Activated CD8-positive, alpha-beta memory T cell treated with anti-CD3 and anti-CD28 coated beads, Interleukin-2, amount 50 U/mL, for 1 hour (primary cell): ENCODE measurements around the gene USF1.
A peak's percentile ranks its signal among the peaks of the same experiment; 100 is the strongest.
"Not testable (repeated sequence)": the region's sequence is repeated elsewhere in the genome, so short reads cannot be mapped to it uniquely, and the experiment has no call there.

ENCODE experiments used
- DNase-seq: peaks from one replicate; pipeline ENCODE4 v3.0.0-alpha.2; 2020; ENCODE audit errors: extremely low read depth

USF1 gene

GRCh38 chr1:161077426-161077825 is 31.6 kb upstream of the USF1 start:
- DNase-seq: no peak

DNA sequence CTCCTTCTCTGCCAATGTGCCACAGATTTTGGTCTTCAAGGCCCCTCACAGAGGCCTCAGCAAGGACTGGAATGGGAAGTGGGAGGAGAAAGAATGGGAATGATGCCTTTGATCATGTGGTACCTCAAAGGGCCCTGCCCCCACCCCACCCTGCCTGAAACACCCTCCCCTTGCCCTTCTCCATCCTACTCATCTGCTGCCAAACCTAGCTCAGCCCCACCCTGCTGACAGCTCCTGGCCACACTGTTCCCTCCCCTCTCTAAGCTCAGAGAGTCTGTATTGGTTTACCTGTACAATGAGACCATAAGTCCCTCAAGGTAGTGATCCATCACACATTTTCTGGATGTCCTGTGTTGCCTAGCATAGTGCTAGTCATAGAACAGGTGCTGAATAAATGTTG is 30.6 kb upstream of the USF1 start:
- DNase-seq: no peak

DNA sequence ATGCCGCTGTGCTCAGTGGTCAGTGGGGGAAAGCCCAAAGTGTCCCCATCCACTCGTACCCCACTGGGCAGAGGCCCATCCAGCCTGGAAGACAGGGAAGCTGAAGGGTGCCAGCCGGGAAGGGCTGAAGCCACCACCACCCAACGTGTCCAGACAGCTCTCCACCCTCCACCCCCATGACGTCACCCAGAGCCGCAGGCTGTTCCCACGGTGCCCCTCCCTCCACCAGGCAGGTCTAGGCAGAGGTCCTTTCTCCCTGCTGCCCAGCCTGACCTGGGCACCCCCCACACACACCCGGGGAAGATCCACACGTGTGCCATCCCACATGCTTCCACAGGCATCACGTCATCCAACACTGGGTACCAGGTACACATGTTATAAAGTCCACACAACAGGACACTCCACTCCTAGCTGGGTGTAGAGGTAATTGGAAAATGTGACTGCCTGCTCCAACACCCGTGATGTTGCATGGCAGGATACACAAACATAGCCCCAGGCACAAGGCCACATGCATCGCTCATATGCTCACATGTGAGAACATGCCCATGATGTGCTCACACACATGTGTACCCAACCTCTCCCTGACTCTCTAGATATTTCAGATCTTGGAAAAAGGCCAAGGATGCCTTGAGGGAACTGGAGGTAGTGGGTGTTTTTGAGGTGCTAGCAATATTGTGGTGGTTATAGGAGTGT is 29.0 kb upstream of the USF1 start:
- no peak for DNase-seq

DNA sequence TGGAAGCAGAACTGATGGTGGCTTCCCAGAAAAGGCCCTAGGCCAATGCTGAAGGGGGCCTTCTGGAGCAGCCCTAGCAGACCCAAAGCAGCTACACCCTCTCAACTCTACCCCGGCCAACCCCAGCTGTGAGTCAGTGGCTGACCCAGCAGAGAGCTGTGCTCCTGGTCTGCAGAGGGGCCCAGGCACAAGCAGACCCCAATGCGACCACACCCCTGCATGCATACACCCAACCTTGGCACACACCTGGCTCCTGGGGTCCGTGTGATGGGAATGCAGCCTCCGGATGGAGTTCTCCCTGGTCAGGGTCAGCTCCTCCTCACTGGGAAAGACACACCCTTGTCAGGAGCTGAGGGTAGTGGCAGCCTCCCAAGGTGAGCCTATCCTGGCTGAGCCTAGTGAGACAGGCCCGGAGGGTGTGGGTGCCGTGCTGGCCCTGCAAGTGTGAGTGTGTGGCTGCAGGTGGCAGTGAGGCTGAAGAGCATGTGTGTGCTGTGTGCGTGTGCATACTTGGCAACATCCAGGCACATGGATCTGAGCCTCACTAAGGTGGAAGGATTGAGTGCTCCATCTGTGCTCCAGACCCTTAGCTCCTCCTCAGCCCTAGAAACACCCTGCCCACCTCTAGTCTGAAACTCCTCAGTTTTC is 27.8 kb upstream of the USF1 start:
- DNase-seq: no peak

GRCh38 chr1:161072751-161073449 is 27.1 kb upstream of the USF1 start:
- no peak for DNase-seq

GRCh38 chr1:161071886-161072371 is 26.2 kb upstream of the USF1 start:
- no peak for DNase-seq

DNA sequence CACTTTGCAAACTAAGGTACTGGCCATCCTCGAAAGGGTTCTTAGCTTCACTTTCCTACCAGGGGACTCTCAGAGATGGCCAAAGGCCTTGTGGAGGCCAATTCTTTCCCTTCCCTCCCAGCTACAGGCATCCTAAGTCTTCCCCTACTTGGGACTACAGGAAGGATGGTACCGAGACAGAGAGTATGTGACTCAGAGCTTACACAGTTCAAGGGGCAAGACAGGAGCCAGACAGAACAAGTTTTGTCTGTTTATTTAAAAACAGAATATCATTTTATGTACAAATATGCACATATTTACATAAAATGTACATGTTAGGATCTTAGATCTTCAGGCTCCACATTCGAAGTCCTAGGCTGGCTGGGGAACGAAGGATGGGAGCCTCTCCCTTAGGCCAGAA is 25.0 kb upstream of the USF1 start:
- DNase-seq: no peak

DNA sequence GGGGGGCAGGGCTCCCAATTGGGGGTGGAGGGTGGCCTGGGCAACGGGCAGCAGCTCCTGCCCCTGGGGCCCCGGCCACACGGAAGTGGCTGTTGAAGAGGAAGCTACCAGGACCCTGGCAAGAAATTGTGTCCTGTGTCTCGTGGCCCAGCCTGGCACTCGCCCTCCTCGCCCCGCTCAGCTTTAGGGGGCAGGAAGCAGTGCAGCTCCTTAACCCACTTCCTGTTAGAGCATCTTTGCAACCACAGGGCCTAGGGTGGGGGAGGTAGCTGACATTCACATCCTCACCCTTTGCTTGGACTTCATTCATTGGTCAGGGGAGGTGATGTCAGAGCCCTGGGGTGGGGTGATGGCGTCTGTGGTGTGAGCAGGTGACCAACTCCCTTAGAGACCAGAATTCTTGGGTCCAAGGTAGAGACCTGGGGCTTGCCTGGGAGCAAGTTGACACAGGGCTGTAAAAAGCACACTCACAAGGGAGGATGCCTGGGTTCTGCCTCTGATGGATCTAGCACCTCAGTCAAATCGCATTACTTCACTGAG is 24.0 kb upstream of the USF1 start, which contains the start of gene ARHGAP30:
Gene ARHGAP30, minus strand, starts transcription at position 161 of the 540 bp plus-strand sequence. CDS start 267 bp downstream, outside the sequence.
- DNase-seq: peak; percentile 65

DNA sequence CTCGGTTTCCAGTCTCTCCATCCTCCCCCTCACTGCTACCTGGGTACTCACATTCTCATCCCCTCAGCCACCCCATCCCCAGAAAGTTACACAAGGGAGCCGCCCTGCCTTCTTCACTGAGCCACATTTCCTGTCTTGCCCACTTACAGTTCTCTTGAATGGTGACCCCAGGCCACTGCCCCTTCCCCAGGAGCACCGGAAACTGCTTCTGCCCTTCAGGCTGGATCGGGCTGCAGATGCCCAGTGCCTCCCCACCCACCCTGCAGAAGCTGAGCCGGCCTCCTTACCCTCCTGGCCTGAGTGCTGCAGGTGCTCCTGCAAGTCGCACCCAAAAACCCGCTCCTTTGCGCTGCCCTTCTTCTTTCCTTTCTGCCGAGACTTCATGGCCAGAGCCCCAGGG is 23.5 kb upstream of the USF1 start:
- no peak for DNase-seq

DNA sequence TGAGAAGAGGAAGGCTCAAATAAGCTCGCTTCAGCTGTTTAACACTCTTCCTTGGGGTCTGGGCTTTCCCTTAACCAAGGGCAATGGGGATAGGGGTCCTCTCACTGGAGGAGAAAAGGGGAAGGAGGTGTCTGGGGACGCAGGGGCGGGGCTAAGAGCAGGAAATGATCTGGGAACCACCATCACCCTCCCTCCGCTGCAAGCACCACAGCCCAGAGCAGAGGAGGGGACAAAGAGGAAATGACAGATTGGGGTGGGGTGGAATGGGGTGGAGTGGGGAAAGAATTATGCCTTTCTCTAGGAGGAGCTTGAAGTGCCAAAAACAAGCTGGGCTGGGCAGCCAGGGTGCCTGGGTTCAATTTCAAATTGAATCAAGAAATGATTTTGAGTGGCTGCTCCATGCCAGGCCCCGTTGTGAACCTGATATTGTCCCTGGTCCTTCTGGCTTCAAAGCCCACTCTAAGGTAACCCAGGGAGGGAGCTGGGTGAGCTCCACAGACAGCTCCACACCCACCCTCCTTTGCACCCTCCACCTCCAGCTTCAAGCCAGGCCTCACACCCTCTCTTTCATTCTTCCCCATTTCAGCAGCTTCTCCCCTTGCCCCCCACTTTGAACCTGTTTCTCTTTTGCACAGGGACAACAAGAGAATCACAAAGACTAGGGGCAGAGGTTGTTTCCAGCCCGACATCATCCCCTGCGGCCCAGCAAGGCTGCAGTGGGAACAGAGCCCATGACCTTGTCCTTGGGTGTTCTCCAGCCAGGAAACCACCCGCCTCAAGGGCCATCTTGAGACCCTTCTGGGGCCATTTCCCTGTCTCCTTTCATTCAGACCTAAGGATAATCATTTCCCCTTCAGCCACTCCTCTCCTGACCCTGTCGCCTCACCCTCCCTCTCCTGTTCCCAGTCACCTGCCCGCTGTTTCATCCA is 22.8 kb upstream of the USF1 start:
- peak; percentile 77 for DNase-seq

- DNase-seq: no peak
Observed at GRCh38 chr1:161066694-161067093, 20.9 kb upstream of the USF1 start.

- not testable (repeated sequence) for DNase-seq
Observed at GRCh38 chr1:161065681-161066080, 19.9 kb upstream of the USF1 start.

GRCh38 chr1:161063936-161064335 is 18.2 kb upstream of the USF1 start:
- DNase-seq: not testable (repeated sequence)

GRCh38 chr1:161061419-161061818 is 15.6 kb upstream of the USF1 start:
- no peak for DNase-seq

GRCh38 chr1:161059293-161059692 is 13.5 kb upstream of the USF1 start:
- no peak for DNase-seq

GRCh38 chr1:161054805-161055204 is 9.0 kb upstream of the USF1 start:
- no peak for DNase-seq

DNA sequence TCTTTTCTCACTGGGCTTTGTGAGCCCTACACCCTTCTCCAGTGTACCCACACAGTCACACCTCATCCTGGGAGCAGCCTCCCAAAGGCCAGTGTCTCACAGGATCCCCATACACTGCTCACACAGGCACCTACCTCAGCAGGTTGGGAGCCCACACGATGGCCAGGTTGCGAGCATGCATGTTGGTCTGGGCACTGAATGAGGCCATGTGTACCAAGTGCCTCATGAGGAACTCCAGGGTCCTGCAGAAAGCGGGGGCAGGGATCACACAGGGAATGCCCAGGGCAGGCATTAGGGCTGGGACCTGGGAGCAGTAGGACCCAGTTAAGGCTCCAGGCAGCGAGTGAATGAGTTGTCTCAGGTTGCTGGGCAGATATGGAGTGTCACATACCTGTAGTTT is 8.5 kb upstream of the USF1 start:
- DNase-seq: no peak

- no peak for DNase-seq
Observed at GRCh38 chr1:161052899-161053298, 7.1 kb upstream of the USF1 start.

DNA sequence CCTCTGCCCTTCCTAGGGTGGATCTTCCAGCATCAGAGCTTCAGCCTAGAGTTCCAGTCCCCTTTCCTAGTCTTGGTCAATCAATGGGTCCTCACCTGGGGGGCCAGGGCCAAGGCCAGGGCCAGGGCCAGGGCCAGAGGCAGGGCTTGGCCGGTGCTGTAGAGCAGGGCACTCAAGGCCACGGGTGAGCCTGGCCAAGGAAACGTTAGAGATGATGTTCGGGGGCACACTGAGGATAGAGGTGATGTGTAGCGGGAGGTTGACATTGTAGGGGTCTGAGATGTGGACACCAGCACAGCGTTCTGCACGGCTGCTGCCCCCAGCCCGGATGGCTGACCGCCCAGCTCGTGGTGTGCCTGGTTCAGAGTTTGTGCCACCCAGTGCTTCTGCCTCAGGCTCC is 5.4 kb upstream of the USF1 start:
- DNase-seq: no peak

GRCh38 chr1:161048949-161049722 is 3.4 kb upstream of the USF1 start:
- DNase-seq: no peak
